ENCODE measurements around the gene ZNF587B. TPM values are rescaled to one million over a fixed set of nuclear protein-coding genes. Genes with fewer than 3 reads are reported as not detected.
A peak's percentile ranks its signal among the peaks of the same experiment; 100 is the strongest.

Gene ZNF587B
- total and polyA plus RNA-seq, 9 of the 15 experiments (the other 6 are each of a cell fraction or from before 2014, with no cell fraction given), result 7.4 to 37.5 (median 20.8) TPM

GRCh38 chr19:57814505-57815246 is 15.4 kb upstream of the ZNF587B start, which contains the start of gene ZNF552 (continued):
- TF ChIP-seq PKNOX1 (IDR thresholded peaks at IDR 0.05) (peak; percentile 99), ZBTB7A (IDR thresholded peaks at IDR 0.05; ENCODE audit: borderline replicate concordance, control insufficient read depth, low read depth, low read length) (no peak), MBD2 (IDR thresholded peaks at IDR 0.05; ENCODE audit: borderline replicate concordance, low read depth) (peak; percentile 94), E2F3 (CRISPR knock-in tag; IDR thresholded peaks at IDR 0.05) (no peak), CHD2 (IDR thresholded peaks at IDR 0.05; ENCODE audit: low read depth, low read length) (peak; percentile 64), HDAC1 (IDR thresholded peaks at IDR 0.05) (peak in 1 of 2 experiments; percentile 81; a peak in 2 of 4 replicates), FOXK2 (conservative IDR thresholded peaks at IDR 0.05 in 1 of 2, IDR thresholded peaks at IDR 0.05 in 1 of 2; ENCODE audit: low read depth in 2 of 2) (peak; percentile 27 to 94; a peak in 2 of 4 replicates)

- peaks cover 4 to 18% of the 10 kb centered on the region in 2 experiments; a peak in 4 of 5 replicates for H3K4me1 ChIP-seq (replicated peaks in 1 of 2; ENCODE audit: control insufficient read depth in 2 of 2, insufficient read depth in 2 of 2, low read length in 2 of 2)
- peaks cover 38% of the 10 kb centered on the region for H3K79me2 ChIP-seq (ENCODE audit: control insufficient read depth, insufficient read depth, low read length)
- no peak overlapping the region for H3K27ac ChIP-seq (ENCODE audit: extremely low read depth, low read depth, low read length)
- no peak for DNase-seq (ENCODE audit: extremely low read depth in 1 of 4, low spot score in 3 of 4)
- peaks cover 21% of the 10 kb centered on the region for H3K36me3 ChIP-seq (ENCODE audit: control insufficient read depth, insufficient read depth, low read length)
- H2AFZ ChIP-seq (ENCODE audit: low read depth, low read length), result peak overlapping the region; percentile 86
- peaks cover 1% of the 10 kb centered on the region for H3K9me1 ChIP-seq (ENCODE audit: control insufficient read depth, insufficient read depth, low read length)
- peak overlapping the region; percentile 80 to 89; a peak in 3 of 4 replicates for H3K9ac ChIP-seq (ENCODE audit: insufficient read depth in 1 of 2, low read depth in 2 of 2, low read length in 2 of 2)
- no peak for FAIRE-seq
- no peaks in the 10 kb centered on the region for H3K9me3 ChIP-seq (replicated peaks; ENCODE audit: control insufficient read depth, insufficient read depth, low read depth, low read length)
- WGBS (ENCODE audit: insufficient coverage, low coverage, missing lambda C conversion rate), result 82% methylated on average over 17 of the region's 17 CpGs
- no peaks in the 10 kb centered on the region for H3K27me3 ChIP-seq (ENCODE audit: control insufficient read depth in 2 of 2, insufficient read depth in 2 of 2, low read length in 2 of 2)
- CTCF ChIA-PET (ENCODE audit: low intra/inter-chr PET ratio), result no interaction called here
- in situ Hi-C loops (cut with MboI) (no loop called here), intact Hi-C loops (cut with micrococcal nuclease) (no loop called here)
- BruUV-seq (replicated peaks), result no TSS peak
- H3K4me3 ChIP-seq, result peak overlapping the region; percentile 60; the same call in 1 of the 2 replicates
- POLR2A ChIA-PET, result interaction anchor here (0.8 to 0.9 kb wide), 2 partner anchors 13 to 183 kb away, joined by 3 read pairs; partner anchors contain the start of gene ZNF211
- peak overlapping the region; percentile 80 for H3K4me2 ChIP-seq (ENCODE audit: insufficient read depth, low read length)
- TF ChIP-seq MCM3 (IDR thresholded peaks at IDR 0.05), result no peak
- no peak for TF ChIP-seq SNAPC5 (CRISPR knock-in tag; IDR thresholded peaks at IDR 0.05)
- TF ChIP-seq SIN3A (IDR thresholded peaks at IDR 0.05; ENCODE audit: borderline replicate concordance in 2 of 2, control insufficient read depth in 1 of 2, low read depth in 2 of 2, low read length in 2 of 2), result no peak
- TF ChIP-seq ZBED1 (IDR thresholded peaks at IDR 0.05), result no peak
- no peak for TF ChIP-seq MAFG (tag; conservative IDR thresholded peaks at IDR 0.05)
- TF ChIP-seq ZNF507 (tag; conservative IDR thresholded peaks at IDR 0.05), result no peak
- TF ChIP-seq BMI1 (IDR thresholded peaks at IDR 0.05; ENCODE audit: low read length), result no peak
- no peak for TF ChIP-seq HES1 (IDR thresholded peaks at IDR 0.05; ENCODE audit: low read depth)
- TF ChIP-seq RNF2 (IDR thresholded peaks at IDR 0.05), result no peak
- TF ChIP-seq SIRT6 (IDR thresholded peaks at IDR 0.05; ENCODE audit: low read depth, low read length), result no peak
- H4K20me1 ChIP-seq (replicated peaks; ENCODE audit: control insufficient read depth, insufficient read depth, low read length), result no peaks in the 10 kb centered on the region
- no peak for ATAC-seq
Observed at GRCh38 chr19:57815247-57816075, 14.6 kb upstream of the ZNF587B start.
